ENCODE data around the gene TRIM24. TPM values are rescaled to one million over a fixed set of nuclear protein-coding genes. Genes with fewer than 3 reads are reported as not detected.
"Not testable (repeated sequence)": the region's sequence is repeated elsewhere in the genome, so short reads cannot be mapped to it uniquely, and the experiment has no call there.

The TRIM24 gene
- total RNA-seq, 1 donor from 2014 or later = 15.6 TPM

DNA sequence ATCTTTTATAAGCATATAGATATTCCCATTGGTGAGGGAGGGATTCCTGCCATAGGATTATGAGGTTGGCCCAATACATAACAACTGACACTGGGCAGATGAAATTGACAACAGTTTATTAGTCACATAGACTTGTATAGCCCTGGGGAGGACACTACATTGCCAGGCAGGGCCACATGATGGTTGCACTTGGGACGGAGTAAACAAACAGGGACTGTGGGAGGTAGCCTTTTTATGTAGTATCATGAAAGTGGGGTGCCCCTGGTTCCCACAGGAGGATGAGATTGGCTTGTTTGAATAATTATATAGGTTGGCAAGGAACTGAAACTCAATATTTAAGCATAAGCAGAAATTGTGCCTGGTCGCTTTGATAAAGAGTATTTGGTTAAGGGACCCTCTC is 23.5 kb downstream of the TRIM24 start:
- ATAC-seq (ENCODE audit: poor library complexity) = no peak
- intact Hi-C loops (cut with DNase I) = no loop called here
- no peak for DNase-seq

DNA sequence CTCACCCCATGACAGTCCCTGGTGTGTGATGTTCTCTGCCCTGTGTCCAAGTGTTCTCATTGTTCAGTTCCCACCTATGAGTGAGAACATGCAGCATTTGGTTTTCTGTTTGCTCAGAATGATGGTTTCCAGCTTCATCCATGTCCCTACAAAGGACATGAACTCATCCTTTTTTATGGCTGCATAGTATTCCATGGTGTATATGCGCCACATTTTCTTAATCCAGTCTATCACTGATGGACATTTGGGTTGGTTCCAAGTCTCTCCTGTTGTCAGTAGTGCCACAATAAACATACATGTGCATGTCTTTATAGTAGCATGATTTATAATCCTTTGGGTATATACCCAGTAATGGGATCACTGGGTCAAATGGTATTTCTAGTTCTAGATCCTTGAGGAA is 25.4 kb downstream of the TRIM24 start:
- ATAC-seq (ENCODE audit: poor library complexity); DNase-seq; intact Hi-C loops (cut with DNase I): not testable (repeated sequence)

DNA sequence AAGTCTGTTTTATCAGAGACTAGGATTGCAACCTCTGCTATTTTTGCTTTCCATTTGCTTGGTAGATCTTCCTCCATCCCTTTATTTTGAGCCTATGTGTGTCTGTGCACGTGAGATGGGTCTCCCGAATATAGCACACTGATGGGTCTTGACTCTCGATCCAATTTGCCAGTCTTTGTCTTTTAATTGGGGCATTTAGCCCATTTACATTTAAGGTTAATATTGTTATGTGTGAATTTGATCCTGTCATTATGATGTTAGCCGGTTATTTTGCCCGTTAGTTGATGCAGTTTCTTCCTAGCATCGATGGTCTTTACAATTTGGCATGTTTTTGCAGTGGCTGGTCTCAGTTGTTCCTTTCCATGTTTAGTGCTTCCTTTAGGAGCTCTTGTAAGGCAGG is 29.1 kb downstream of the TRIM24 start:
- ATAC-seq (ENCODE audit: poor library complexity); DNase-seq; intact Hi-C loops (cut with DNase I): not testable (repeated sequence)

DNA sequence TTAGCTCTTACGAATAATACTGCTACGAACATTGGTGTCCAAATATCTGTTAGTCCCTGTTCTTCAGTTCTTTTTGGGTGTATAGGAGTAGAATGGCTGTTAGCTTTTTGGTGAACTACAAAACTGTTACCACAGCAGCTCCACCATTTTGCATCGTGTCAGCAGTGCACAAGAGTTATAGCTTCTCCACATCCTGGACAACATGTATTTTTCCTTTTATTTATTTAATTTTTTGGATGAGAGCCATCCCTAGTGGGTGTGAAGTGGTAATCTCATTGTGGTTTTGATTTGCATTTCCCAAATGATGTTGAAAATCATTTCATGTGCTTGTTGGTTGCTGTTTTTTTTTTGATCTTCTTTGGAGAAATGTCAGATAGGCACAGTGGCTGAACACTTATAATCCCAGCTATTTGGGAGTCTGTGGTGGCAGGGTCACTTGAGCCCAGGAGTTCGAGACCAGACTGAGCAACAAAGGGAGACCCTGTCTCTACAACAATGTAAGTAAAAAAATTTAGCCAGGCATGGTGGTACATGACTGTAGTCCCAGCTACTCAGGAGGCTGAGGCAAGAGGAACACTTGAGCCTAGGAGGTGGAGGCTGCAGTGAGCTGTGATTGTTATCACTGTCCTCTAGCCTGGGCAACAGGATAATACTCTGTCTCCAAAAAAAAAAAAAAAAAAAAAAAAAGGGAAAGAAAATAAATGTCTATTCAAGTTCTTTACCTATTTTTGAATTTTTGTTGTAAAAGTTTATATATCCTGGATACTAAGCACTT is 31.7 kb downstream of the TRIM24 start:
- DNase-seq = no peak
- no peak for ATAC-seq (ENCODE audit: poor library complexity)
- intact Hi-C loops (cut with DNase I) = no loop called here

DNA sequence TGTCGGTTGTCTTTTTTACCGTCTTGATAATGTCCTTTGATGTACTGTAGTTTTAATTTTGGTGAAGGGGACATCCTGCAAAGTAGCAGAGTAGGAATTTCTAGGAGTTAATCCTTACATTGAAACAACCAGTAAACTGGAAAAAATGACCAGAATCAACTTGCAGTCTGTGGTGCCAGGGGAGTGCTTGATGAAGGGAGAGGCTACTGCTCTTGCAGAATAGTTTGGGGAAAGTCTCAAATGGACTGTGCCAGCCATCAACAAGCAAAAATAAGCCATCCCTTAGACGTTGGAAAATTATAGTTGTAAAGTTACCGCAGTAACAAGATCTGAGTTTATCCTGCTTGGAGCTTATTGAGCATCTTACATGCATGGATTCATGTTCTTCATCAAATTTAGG is 32.4 kb downstream of the TRIM24 start:
- intact Hi-C loops (cut with DNase I) = no loop called here
- ATAC-seq (ENCODE audit: poor library complexity) (no peak), DNase-seq (no peak)

DNA sequence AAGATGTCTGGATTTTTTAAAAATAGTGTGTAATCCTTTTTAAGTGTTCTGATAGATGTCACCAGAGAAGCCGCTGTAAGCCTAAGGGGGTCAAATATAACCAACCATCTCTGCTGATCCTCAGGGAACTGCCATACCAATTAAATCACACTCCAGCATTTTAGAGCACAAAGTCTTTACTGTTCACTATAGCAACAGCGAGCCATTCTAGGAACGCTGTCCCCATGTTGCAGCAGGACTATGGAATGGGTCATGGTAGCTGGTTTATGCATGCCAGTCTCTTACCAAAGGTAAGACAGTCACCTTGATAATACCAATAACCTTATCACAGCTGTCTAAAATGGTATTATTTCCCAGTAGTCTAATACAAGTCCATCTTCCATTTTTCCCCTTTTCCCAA is 33.5 kb downstream of the TRIM24 start:
- DNase-seq = no peak
- intact Hi-C loops (cut with DNase I) = no loop called here
- ATAC-seq (ENCODE audit: poor library complexity) = no peak

DNA sequence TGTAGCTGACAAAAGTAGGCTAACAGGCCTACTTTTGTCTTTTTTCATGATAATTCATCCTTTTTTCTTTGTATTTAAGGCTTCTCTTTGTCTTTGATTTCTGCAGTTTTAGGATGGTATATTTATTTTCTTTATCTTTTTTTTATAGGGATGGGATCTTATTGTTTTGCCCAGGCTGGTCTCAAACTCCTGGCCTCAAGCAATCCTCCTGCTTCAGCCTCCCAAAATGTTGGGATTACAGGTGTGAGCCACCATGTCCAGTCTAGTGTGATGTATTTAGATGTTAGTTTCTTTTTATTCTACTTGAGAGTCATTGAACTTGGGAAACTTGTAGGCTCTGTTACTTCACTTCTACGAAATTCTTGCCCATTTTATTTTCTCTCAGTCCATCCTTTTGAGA is 35.4 kb downstream of the TRIM24 start:
- DNase-seq (no peak), ATAC-seq (ENCODE audit: poor library complexity) (no peak)
- intact Hi-C loops (cut with DNase I) = no loop called here

DNA sequence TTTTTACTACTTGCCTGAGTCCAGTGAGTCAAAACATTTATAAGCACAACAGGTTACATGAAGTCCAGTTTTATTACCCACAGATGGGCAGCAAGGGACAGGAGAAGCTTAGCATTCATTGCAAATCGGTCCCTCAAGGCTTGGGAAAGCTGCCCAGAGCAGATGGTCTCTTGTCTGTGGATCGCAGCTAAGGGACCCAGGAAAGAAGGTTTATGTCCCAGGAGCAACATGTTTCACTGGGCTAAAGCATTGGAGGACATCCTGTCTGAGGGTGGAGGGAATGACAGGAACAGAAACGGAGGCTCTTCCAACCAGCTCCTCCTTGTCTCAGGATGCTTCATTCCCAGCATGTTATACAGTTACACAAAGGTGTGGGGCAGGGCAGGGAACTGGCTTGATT is 39.3 kb downstream of the TRIM24 start:
- DNase-seq (no peak), ATAC-seq (ENCODE audit: poor library complexity) (no peak)
- intact Hi-C loops (cut with DNase I) = no loop called here

DNA sequence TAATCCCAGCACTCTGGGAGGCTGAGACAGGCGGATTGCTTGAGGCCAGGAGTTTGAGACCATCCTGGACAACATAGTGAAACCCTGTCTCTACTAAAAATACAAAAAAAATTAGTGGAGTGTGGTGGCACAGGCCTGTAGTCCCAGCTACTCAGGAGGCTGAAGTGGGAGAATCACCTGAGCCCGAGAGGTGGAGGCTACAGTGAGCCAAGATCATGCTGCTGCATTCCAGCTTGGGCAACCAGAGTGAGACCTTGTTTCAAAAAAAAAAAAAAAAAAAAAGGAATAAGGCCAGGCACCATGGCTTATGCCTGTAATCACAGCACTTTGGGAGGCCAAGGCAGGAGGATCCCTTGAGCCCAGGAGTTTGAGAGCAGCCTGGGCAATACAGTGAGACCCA is 40.2 kb downstream of the TRIM24 start:
- DNase-seq; ATAC-seq (ENCODE audit: poor library complexity); intact Hi-C loops (cut with DNase I): not testable (repeated sequence)

DNA sequence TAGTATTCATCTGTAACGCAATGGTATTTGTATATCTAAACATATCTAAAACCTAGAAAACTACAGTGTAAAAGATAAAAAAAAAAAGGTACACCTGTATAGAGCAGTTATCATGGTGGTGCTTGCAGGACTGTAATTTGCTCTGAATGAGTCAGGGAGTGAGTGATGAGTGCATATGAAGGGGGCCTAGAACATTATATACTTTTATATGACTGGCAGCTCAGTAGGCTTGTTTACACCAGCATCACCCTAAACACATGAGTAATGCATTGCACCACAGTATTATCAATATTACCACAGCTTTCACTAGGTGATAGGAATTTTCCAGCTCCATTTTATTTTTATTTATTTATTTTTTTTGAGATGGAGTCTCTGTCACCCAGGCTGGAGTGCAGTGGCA is 40.8 kb downstream of the TRIM24 start:
- intact Hi-C loops (cut with DNase I) = no loop called here
- DNase-seq (no peak), ATAC-seq (ENCODE audit: poor library complexity) (no peak)

DNA sequence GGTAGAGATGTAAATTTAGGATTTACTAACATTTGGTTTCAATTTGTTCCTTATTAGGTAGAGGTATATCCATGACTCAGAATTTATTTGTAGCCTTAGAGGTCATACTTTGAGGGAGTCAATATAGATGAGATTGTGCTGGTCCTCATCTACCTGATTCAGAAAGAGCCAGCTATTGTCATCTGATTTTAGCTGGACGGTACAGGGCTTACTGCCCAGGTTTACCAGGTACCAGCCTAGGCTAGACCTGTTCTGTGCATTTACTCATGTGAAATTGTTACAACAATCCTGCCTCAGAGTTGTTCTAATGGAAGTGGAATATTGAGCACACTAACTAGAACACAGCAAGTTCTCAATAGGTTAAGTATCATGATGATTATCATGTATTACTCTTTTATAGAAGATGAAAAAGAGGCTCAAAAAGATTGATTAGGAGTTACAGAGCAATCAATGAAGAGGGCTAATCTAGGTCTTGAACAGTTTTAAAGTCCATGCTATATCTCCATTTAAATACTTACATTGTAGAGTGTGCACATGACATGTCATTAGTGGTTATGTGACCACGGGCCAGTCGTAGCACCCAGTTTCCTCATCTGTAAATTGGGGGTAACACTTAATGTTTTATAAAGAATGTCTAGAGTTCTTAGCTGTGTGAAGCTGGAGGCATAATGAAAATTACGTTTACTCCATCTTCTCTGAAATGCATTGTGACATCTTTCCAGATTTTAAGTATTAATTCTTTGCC is 42.1 kb downstream of the TRIM24 start:
- no peak for ATAC-seq (ENCODE audit: poor library complexity)
- DNase-seq = no peak
- intact Hi-C loops (cut with DNase I) = no loop called here

DNA sequence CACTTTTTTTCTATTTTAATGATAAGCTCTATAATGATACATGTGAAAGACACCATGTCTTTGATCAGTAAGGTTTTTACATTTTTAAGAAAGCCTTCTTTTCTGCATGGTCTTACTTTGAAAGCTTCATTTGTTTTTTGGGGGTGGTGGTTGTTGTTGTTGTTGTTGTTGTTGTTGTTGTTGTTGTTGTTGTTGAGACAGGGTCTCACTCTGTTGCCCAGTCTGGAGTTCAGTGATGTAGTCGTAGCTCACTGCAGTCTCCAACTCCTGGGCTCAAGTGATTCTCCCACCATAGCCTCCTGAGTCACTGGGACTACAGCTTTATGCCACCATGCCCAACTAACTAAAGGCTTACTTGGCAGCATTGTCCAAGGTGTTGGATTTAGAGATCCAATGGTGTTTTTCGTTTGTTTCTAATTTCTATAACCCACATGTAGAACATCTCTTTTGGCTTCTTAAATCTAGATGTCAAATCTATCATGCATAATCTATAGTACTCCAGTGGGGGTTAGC is 45.4 kb downstream of the TRIM24 start:
- intact Hi-C loops (cut with DNase I) = no loop called here
- DNase-seq = no peak
- ATAC-seq (ENCODE audit: poor library complexity) = no peak

DNA sequence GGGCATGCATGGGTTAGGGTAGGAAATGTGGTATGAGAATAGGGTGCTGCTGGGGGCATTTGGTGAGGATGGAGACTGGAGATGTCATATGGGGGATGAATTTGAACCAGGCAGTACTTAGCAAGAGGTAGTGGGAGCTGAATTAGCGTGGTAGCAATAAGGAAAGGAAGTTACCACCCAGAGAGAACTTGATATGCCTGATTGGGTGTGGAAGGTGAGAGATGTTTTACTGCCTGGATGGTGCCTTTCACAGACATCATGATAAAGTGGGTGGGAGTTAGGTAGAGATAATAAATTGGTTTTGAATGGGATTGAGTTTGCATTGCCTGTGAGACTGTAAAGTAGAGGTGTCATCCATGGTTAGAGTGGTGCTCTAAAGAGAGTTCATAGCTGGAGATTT is 46.7 kb downstream of the TRIM24 start:
- no peak for DNase-seq
- intact Hi-C loops (cut with DNase I) = no loop called here
- no peak for ATAC-seq (ENCODE audit: poor library complexity)

DNA sequence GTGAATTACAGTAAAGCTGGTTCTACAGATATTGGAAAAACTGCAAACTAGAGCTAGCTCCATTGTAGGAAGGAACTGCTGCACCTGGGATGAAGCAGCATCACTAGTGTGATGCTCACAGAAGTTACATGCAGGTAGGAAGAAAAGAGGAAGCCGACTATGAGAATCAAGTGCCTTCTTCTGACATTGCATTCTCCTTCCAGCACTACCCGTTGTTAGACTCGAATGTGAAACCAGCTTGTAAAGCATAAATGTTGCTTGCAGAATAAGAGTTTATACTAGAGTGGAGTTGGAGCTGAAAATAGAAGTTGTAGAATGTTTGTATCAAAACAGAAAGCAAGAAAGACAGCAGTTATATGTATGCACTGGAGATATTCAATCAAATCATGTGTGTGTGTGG is 49.9 kb downstream of the TRIM24 start:
- ATAC-seq (ENCODE audit: poor library complexity) (no peak), DNase-seq (no peak)
- intact Hi-C loops (cut with DNase I) = no loop called here

DNA sequence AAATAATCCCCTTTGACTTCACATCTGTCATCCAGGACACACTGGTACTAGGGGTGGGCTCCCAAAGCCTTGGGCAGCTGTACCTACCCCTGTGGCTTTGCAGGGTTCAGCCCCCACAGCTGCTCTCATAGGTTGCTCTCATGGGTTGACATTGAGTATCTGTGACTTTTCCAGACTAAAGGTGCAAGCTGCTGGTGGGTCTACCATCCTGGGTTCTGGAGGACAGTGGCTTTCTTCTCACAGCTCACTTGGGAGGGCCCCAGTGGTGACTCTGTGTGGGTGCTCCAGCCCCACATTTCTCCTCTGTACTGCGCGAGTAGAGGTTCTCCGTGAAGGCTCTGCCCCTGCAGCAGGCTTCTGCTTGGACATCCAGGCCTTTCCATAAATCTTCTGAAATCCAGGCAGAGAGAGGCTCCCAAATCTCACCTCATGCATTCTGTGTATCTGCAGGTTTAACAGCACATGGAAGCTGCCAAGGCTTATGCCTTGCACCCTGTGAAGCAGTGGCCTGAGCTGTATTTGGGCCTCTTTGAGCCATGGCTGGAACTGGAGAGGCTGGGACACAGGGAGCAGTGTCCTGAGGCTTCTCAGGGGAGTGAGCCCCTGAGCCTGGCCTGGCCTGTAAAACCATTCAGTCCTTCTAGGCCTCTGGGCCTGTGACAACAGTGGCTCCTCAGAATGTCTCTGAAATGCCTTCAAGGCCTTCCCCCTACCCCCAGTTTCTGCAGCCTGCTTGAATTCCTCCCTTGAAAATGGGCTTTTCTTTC is 52.2 kb downstream of the TRIM24 start:
- no peak for ATAC-seq (ENCODE audit: poor library complexity)

DNA sequence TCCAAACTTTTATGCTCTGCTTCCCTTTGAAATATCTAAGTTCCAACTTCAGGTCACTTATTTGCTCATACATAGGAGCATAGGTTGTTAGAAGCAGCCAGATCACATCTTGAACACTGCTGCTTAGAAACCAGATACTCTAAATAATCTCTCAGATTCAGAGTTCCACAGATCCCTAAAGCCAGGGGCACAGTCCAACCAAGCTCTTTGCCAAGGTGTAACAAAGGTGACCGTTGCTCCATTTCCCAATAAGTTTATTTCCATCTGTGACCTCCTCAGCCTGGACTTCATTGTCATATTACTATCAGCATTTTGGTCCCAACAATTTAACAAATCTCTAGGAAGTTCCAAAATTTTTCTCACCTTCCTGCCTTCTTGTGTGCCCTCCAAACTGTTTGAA is 52.8 kb downstream of the TRIM24 start:
- DNase-seq (no peak), ATAC-seq (ENCODE audit: poor library complexity) (no peak)
- intact Hi-C loops (cut with DNase I) = no loop called here

More for the DNA sequence above, 52.2 kb downstream of the TRIM24 start:
- intact Hi-C loops (cut with DNase I) = no loop called here
- DNase-seq = no peak

DNA sequence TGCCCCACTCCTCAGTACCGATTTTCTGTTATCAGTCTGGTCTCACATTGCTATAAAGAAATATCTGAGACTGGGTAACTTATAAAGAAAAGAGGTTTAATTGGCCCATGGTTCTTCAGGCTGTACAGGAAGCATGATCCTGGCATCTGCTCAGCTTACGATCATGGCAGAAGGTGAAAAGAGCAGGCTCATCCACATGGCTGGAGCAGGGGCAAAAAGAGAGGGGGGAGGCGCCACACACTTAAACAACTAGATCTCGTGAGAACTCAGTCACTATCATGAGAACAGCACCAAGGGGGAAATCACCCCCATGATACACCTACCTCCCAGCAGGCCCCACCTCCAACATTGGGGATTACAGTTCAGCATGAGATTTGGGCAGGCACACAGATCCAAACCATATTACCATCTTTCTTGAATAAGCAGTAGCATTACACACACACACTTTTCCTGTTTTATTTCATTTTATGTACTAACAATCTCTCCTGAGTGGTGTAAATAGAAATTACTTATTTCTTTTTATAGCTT is 53.3 kb downstream of the TRIM24 start:
- intact Hi-C loops (cut with DNase I) = no loop called here
- DNase-seq (no peak), ATAC-seq (ENCODE audit: poor library complexity) (no peak)

DNA sequence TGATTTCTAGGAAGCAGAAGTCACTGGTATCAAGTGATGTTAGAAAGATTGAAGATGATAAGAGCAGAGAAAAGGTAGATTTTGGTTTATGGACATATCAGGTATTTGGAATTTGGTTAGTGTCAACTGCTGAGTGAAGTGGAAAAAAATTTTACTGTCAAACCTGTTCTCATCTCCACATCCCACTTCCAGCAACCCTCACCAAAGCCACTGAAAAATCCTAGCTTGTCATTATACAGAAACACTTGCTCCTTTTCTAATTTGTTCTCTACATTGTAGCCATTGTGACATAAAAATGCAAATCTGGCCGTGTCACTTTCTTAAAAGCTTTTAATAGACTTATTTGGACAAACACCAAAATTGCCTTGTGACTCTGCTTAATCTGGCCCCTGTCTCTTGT is 54.0 kb downstream of the TRIM24 start:
- DNase-seq = no peak
- peak; percentile 18 for ATAC-seq (ENCODE audit: poor library complexity)
- intact Hi-C loops (cut with DNase I) = no loop called here

DNA sequence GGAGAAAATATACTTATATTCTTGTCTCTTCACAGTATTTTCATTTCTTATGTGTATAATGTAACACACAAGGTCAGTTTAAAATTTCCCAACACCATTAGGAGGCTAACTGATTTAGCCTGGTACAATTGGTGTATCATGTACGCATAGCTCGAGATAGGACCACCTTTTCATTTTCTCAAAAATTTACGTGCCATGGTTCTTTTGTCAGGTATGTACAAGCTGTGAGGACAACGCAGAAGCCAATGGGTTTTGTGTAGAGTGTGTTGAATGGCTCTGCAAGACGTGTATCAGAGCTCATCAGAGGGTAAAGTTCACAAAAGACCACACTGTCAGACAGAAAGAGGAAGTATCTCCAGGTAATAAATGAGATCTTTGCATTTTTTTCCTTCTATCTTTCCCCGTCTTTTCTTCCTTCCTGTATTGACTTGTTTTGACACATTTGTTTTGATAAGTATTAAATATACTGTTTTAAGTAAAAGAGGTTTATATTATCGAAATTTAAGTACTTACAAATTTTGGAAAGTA is 55.0 kb downstream of the TRIM24 start:
- ATAC-seq (ENCODE audit: poor library complexity) (no peak), DNase-seq (no peak)
- intact Hi-C loops (cut with DNase I) = no loop called here

Measured in Right ventricle myocardium superior (tissue), 1 donor.